GM12878 (cell line): ENCODE data around the gene FHL3. TPM values are rescaled to one million over a fixed set of nuclear protein-coding genes. Genes with fewer than 3 reads are reported as not detected.

Source experiments
- ATF3 ChIP-seq: IDR thresholded peaks from 2 replicates; pipeline ENCODE4 v1.6.1; 2011; ENCODE audit warnings: low read depth, mild to moderate bottlenecking, low read length, moderate library complexity, borderline replicate concordance; ENCODE audit errors: extremely low read depth
- GATAD2B ChIP-seq: fragments of 450-650 bp; conservative IDR thresholded peaks from 2 replicates; pipeline ENCODE4 v1.6.1; 2017; ENCODE audit warnings: low read depth, mild to moderate bottlenecking, moderate library complexity
- KLF5 ChIP-seq: fragments of 450-650 bp; IDR thresholded peaks from 2 replicates; pipeline ENCODE4 v1.6.1; 2014; ENCODE audit warnings: mild to moderate bottlenecking; ENCODE audit not compliant: partially characterized antibody
- PML ChIP-seq: IDR thresholded peaks from 2 replicates; pipeline ENCODE4 v1.6.1; 2012; ENCODE audit warnings: low read length, inconsistent platforms
- SMAD1 ChIP-seq: fragments of 450-650 bp; IDR thresholded peaks from 2 replicates; pipeline ENCODE4 v1.6.1; 2018; ENCODE audit warnings: mild to moderate bottlenecking, low read depth; ENCODE audit not compliant: partially characterized antibody
- YBX1 ChIP-seq: fragments of 450-650 bp; IDR thresholded peaks from 2 replicates; pipeline ENCODE4 v1.6.1; 2016; ENCODE audit warnings: antibody characterized with exemption
- ZNF687 ChIP-seq: fragments of 450-650 bp; IDR thresholded peaks from 2 replicates; pipeline ENCODE4 v1.6.1; 2017; ENCODE audit warnings: mild to moderate bottlenecking, moderate library complexity
- polyA plus RNA-seq, 11 experiments: library from polyadenylated mRNA; depleted of rRNA in 4 of 11; unstranded in 6 of 11; stranded (reverse) in 5 of 11; fragments of >200 nt; fragmentation: Nextera tagmentation in 4 of 11; fragmentation: Illumina TruSeq in 1 of 11; extraction: Ambion mirVana in 4 of 11; extraction: Trizol in 1 of 11; gene quantifications; 1 replicate in 1 of 11; 2 replicates in 10 of 11; pipeline versions ENCODE4 v1.2.1 to v1.2.3, GENCODE V29; 2011 to 2016; ENCODE audit warnings: inconsistent platforms in 2 of 11, missing spikeins in 2 of 11, low read depth in 1 of 11
- total RNA-seq, 4 experiments: library from RNA; depleted of rRNA in 3 of 4; stranded (reverse); fragments of >200 nt in 3 of 4; fragmentation: Illumina TruSeq in 1 of 4; extraction: Trizol in 1 of 4; gene quantifications; 2 replicates each; pipeline versions ENCODE4 v1.2.1 to v1.2.3, GENCODE V29; 2013 to 2021
- TF ChIP-seq, protein P1 (sequence below): fragments of 450-650 bp; IDR thresholded peaks from 2 replicates; pipeline ENCODE4 v1.6.1; 2017; ENCODE audit warnings: antibody characterized with exemption, mild to moderate bottlenecking, moderate library complexity
- TF ChIP-seq, protein P2 (sequence below): fragments of 450-650 bp; formaldehyde crosslinking; IDR thresholded peaks from 2 replicates; pipeline ENCODE4 v1.4.0; 2022; ENCODE audit warnings: mild to moderate bottlenecking, moderate library complexity
- TF ChIP-seq, protein P3 (sequence below): IDR thresholded peaks from 2 replicates; pipeline ENCODE4 v1.6.1; 2012; ENCODE audit warnings: low read depth, low read length, improper control_type of control experiment
- TF ChIP-seq, protein P4 (sequence below): IDR thresholded peaks from 2 replicates; pipeline ENCODE4 v1.6.1; 2011; ENCODE audit warnings: mild to moderate bottlenecking, low read depth, low read length, moderate library complexity; ENCODE audit not compliant: insufficient replicate concordance

The FHL3 gene
- total and polyA plus RNA-seq, 10 of the 15 experiments (the other 5 are each of a cell fraction or from before 2014, with no cell fraction given) = 0.26 to 13.9 (median 7.9) TPM

- TF ChIP-seq, protein P1, sequence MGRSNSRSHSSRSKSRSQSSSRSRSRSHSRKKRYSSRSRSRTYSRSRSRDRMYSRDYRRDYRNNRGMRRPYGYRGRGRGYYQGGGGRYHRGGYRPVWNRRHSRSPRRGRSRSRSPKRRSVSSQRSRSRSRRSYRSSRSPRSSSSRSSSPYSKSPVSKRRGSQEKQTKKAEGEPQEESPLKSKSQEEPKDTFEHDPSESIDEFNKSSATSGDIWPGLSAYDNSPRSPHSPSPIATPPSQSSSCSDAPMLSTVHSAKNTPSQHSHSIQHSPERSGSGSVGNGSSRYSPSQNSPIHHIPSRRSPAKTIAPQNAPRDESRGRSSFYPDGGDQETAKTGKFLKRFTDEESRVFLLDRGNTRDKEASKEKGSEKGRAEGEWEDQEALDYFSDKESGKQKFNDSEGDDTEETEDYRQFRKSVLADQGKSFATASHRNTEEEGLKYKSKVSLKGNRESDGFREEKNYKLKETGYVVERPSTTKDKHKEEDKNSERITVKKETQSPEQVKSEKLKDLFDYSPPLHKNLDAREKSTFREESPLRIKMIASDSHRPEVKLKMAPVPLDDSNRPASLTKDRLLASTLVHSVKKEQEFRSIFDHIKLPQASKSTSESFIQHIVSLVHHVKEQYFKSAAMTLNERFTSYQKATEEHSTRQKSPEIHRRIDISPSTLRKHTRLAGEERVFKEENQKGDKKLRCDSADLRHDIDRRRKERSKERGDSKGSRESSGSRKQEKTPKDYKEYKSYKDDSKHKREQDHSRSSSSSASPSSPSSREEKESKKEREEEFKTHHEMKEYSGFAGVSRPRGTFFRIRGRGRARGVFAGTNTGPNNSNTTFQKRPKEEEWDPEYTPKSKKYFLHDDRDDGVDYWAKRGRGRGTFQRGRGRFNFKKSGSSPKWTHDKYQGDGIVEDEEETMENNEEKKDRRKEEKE = no peak
- TF ChIP-seq ATF3 (no peak), PML (no peak), KLF5 (no peak), GATAD2B (peak; percentile 51; the same call in 1 of the 2 replicates), SMAD1 (no peak), ZNF687 (no peak), YBX1 (no peak)
- TF ChIP-seq, protein P2, sequence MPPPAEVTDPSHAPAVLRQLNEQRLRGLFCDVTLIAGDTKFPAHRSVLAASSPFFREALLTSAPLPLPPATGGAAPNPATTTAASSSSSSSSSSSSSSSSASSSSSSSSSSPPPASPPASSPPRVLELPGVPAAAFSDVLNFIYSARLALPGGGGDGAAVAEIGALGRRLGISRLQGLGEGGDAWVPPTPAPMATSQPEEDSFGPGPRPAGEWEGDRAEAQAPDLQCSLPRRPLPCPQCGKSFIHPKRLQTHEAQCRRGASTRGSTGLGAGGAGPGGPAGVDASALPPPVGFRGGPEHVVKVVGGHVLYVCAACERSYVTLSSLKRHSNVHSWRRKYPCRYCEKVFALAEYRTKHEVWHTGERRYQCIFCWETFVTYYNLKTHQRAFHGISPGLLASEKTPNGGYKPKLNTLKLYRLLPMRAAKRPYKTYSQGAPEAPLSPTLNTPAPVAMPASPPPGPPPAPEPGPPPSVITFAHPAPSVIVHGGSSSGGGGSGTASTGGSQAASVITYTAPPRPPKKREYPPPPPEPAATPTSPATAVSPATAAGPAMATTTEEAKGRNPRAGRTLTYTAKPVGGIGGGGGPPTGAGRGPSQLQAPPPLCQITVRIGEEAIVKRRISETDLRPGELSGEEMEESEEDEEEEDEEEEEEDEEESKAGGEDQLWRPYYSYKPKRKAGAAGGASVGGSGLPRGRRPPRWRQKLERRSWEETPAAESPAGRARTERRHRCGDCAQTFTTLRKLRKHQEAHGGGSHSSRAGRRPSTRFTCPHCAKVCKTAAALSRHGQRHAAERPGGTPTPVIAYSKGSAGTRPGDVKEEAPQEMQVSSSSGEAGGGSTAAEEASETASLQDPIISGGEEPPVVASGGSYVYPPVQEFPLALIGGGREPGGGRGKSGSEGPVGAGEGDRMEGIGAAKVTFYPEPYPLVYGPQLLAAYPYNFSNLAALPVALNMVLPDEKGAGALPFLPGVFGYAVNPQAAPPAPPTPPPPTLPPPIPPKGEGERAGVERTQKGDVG (CRISPR knock-in tag) = no peak
- TF ChIP-seq, protein P3, sequence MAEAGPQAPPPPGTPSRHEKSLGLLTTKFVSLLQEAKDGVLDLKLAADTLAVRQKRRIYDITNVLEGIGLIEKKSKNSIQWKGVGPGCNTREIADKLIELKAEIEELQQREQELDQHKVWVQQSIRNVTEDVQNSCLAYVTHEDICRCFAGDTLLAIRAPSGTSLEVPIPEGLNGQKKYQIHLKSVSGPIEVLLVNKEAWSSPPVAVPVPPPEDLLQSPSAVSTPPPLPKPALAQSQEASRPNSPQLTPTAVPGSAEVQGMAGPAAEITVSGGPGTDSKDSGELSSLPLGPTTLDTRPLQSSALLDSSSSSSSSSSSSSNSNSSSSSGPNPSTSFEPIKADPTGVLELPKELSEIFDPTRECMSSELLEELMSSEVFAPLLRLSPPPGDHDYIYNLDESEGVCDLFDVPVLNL = no peak
- TF ChIP-seq, protein P4, sequence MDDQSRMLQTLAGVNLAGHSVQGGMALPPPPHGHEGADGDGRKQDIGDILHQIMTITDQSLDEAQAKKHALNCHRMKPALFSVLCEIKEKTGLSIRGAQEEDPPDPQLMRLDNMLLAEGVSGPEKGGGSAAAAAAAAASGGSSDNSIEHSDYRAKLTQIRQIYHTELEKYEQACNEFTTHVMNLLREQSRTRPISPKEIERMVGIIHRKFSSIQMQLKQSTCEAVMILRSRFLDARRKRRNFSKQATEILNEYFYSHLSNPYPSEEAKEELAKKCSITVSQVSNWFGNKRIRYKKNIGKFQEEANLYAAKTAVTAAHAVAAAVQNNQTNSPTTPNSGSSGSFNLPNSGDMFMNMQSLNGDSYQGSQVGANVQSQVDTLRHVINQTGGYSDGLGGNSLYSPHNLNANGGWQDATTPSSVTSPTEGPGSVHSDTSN = peak; percentile 82
These were observed 41.7 kb upstream of the FHL3 start (continued) for GRCh38 chr1:38046884-38047602.
